ENCODE results near the gene SDHAF3.

- TF ChIP-seq TAF1 (IDR thresholded peaks at IDR 0.05; ENCODE audit: borderline replicate concordance, insufficient read depth, low read length) (peak; percentile 56; the same call in 1 of the 2 replicates), POLR2AphosphoS5 (IDR thresholded peaks at IDR 0.05; ENCODE audit: low read depth, low read length) (peak; percentile 97), REST (IDR thresholded peaks at IDR 0.05; ENCODE audit: insufficient read depth in 1 of 2, low read depth in 2 of 2, low read length in 2 of 2) (0 out of 4 replicates have a peak, but pooled peaks of 1 of the 2 experiments have one; percentile 7), SIN3A (IDR thresholded peaks at IDR 0.05; ENCODE audit: borderline replicate concordance, insufficient read depth, low read length) (peak; percentile 30; the same call in 1 of the 2 replicates)
These were observed at the start of gene SDHAF3 for GRCh38 chr7:97117372-97118188.
